K562 (cell line): Measurements from ENCODE around the gene NFATC2. TPM values are rescaled to one million over a fixed set of nuclear protein-coding genes. Genes with fewer than 3 reads are reported as not detected.

Experiments
- ATAC-seq: fragments of 200-7000 bp; cut with Tn5 transposase; 3 replicates; pipeline ENCODE4 v1.9.1; 2020; ENCODE audit warnings: moderate library complexity
- BruUV-seq: library from RNA; stranded (reverse); fragments of 400-500 nt; replicated peaks from 2 replicates; lab custom pipeline; 2021; lab: Mats Ljungman, UMichigan
- CTCF ChIA-PET: fragments of 300-600 bp; formaldehyde crosslinking; extraction: SDS; loops from one replicate; lab custom pipeline; 2021; ENCODE audit warnings: low intra/inter-chr PET ratio; lab: Yijun Ruan, JAX
- POLR2A ChIA-PET: fragments of 300-600, 350-650 bp; sonication (Branson Sonifier 250); formaldehyde crosslinking; extraction: SDS; loops from one replicate; lab custom pipeline; 2021; ENCODE audit warnings: antibody characterized with exemption, inconsistent platforms; lab: Yijun Ruan, JAX
- DNase-seq, 4 experiments: peaks; one replicate each; pipeline versions ENCODE4 v3.0.0 to v3.0.0-alpha.2; 2011 to 2018; ENCODE audit warnings: low spot score in 3 of 4, mixed read lengths in 3 of 4; ENCODE audit errors: extremely low read depth in 1 of 4
- FAIRE-seq: peaks from 2 replicates; lab custom pipeline; 2011; peaks lifted over from hg19 to GRCh38; lab: Jason Lieb, UNC
- H2AFZ ChIP-seq: 2 replicates; pipeline ENCODE4 v1.6.0; 2011; ENCODE audit warnings: low read depth, low read length, control low read depth, inconsistent platforms
- H3K27ac ChIP-seq: fragments of 200-600 bp; 3 replicates; pipeline ENCODE4 v1.8.0; 2011; ENCODE audit warnings: low read depth, mild to moderate bottlenecking, control low read depth, inconsistent platforms, low read length, moderate library complexity, mixed read lengths; ENCODE audit errors: extremely low read depth
- H3K27me3 ChIP-seq, 2 experiments: fragments of 300-600 bp in 1 of 2; 2 replicates in 1 of 2; 3 replicates in 1 of 2; pipeline versions ENCODE4 v1.6.0 to v1.8.0; 2011; ENCODE audit warnings: inconsistent platforms in 2 of 2, low read length in 2 of 2, mild to moderate bottlenecking in 1 of 2, mixed read lengths in 1 of 2, moderate library complexity in 1 of 2; ENCODE audit not compliant: control insufficient read depth in 2 of 2, insufficient read depth in 2 of 2
- H3K36me3 ChIP-seq: fragments of 300-600 bp; 3 replicates; pipeline ENCODE4 v1.8.0; 2011; ENCODE audit warnings: mild to moderate bottlenecking, low read length, inconsistent platforms; ENCODE audit not compliant: control insufficient read depth, insufficient read depth
- H3K4me1 ChIP-seq, 2 experiments: fragments of 200-600 bp in 1 of 2; replicated peaks in 1 of 2; 2 replicates in 1 of 2; 3 replicates in 1 of 2; pipeline versions ENCODE4 v1.5.1 to v1.8.0; 2011; ENCODE audit warnings: inconsistent platforms in 2 of 2, low read length in 2 of 2, mild to moderate bottlenecking in 1 of 2, mixed read lengths in 1 of 2, moderate library complexity in 1 of 2; ENCODE audit not compliant: control insufficient read depth in 2 of 2, insufficient read depth in 2 of 2
- H3K4me2 ChIP-seq: 2 replicates; pipeline ENCODE4 v1.6.1; 2011; ENCODE audit warnings: low read length, control low read depth, inconsistent platforms, mixed read lengths; ENCODE audit not compliant: insufficient read depth
- H3K4me3 ChIP-seq: fragments of 200-600 bp; sonication (generic), shearing (Covaris generic); 2 replicates; pipeline ENCODE4 v1.5.1; 2016; ENCODE audit warnings: control low read depth, inconsistent platforms
- H3K79me2 ChIP-seq: fragments of 200-600 bp; 3 replicates; pipeline ENCODE4 v1.8.0; 2011; ENCODE audit warnings: low read length, inconsistent platforms; ENCODE audit not compliant: control insufficient read depth, insufficient read depth
- H3K9ac ChIP-seq, 2 experiments: 2 replicates each; pipeline versions ENCODE4 v1.6.0 to v1.6.1; 2011; ENCODE audit warnings: low read depth in 2 of 2, low read length in 2 of 2, control low read depth in 1 of 2, inconsistent platforms in 1 of 2, mild to moderate bottlenecking in 1 of 2, mixed read lengths in 1 of 2; ENCODE audit not compliant: insufficient read depth in 1 of 2
- H3K9me1 ChIP-seq: one replicate; pipeline ENCODE4 v1.6.0; 2011; ENCODE audit warnings: inconsistent platforms, mild to moderate bottlenecking, low read length, moderate library complexity; ENCODE audit not compliant: control insufficient read depth, insufficient read depth
- H3K9me3 ChIP-seq: replicated peaks from 2 replicates; pipeline ENCODE4 v1.5.1; 2011; ENCODE audit warnings: low read depth, low read length, inconsistent platforms; ENCODE audit not compliant: control insufficient read depth, insufficient read depth
- H4K20me1 ChIP-seq: replicated peaks from 2 replicates; pipeline ENCODE4 v1.6.1; 2011; ENCODE audit warnings: low read length, inconsistent platforms, mixed read lengths; ENCODE audit not compliant: control insufficient read depth, insufficient read depth
- KHSRP ChIP-seq: fragments of 450-650 bp; IDR thresholded peaks from 2 replicates; pipeline ENCODE4 v1.6.1; 2017
- RBM17 ChIP-seq: fragments of 200-400 bp; formaldehyde crosslinking; IDR thresholded peaks from 2 replicates; pipeline ENCODE4 v1.6.1; 2017; ENCODE audit warnings: low read depth, mild to moderate bottlenecking, low read length, borderline replicate concordance
- SIX5 ChIP-seq, 2 experiments: IDR thresholded peaks; 2 replicates each; pipeline ENCODE4 v1.6.1; 2011; ENCODE audit warnings: low read length in 2 of 2, borderline replicate concordance in 1 of 2, low read depth in 1 of 2, mild to moderate bottlenecking in 1 of 2, moderate library complexity in 1 of 2; ENCODE audit not compliant: insufficient read depth in 1 of 2
- TEAD4 ChIP-seq, 2 experiments: sonication (generic) in 1 of 2; formaldehyde crosslinking in 1 of 2; IDR thresholded peaks; 2 replicates each; pipeline versions ENCODE4 v1.6.1 to v1.8.0; 2012 to 2022; ENCODE audit warnings: borderline replicate concordance in 1 of 2, inconsistent platforms in 1 of 2, low read length in 1 of 2, mild to moderate bottlenecking in 1 of 2, missing genetic modification reagents in 1 of 2
- ZNF3 ChIP-seq: fragments of 250-450 bp; sonication (Bioruptor Pico); IDR thresholded peaks from 2 replicates; pipeline ENCODE4 v1.5.0; 2021; ENCODE audit warnings: mild to moderate bottlenecking, moderate library complexity
- ZNF444 ChIP-seq: fragments of 250-450 bp; sonication (Bioruptor Pico); IDR thresholded peaks from 2 replicates; pipeline ENCODE4 v1.4.0; 2020; ENCODE audit warnings: mild to moderate bottlenecking, moderate library complexity
- ZNF551 ChIP-seq: fragments of 250-450 bp; sonication (Bioruptor Pico); IDR thresholded peaks from 2 replicates; pipeline ENCODE4 v1.5.0; 2021; ENCODE audit warnings: mild to moderate bottlenecking, moderate library complexity
- ZNF586 ChIP-seq: fragments of 450-650 bp; formaldehyde crosslinking; conservative IDR thresholded peaks from 2 replicates; pipeline ENCODE4 v1.4.0; 2020; ENCODE audit warnings: mild to moderate bottlenecking, moderate library complexity
- WGBS: fragments of 100-300 bp; shearing (Covaris generic); methylation state at CpG from one replicate; pipeline ENCODE4 v1.1.6; 2016; ENCODE audit warnings: low coverage, mixed read lengths; ENCODE audit not compliant: insufficient coverage; ENCODE audit errors: missing lambda C conversion rate; 5-methylcytosine and 5-hydroxymethylcytosine counted together
- in situ Hi-C: fragments of 300-500 bp; cut with MboI; formaldehyde crosslinking; loops from 4 replicates; pipeline ENCODE4 v1.15.0; 2018; ENCODE audit warnings: inconsistent platforms, mixed read lengths
- intact Hi-C: fragments of 100-400 bp; cut with micrococcal nuclease; formaldehyde crosslinking; loops from 2 replicates; pipeline ENCODE4 v1.14.2; 2022
- polyA plus RNA-seq, 8 experiments: library from polyadenylated mRNA; depleted of rRNA in 4 of 8; stranded (reverse) in 5 of 8; unstranded in 3 of 8; fragments of >200 nt; fragmentation: Nextera tagmentation in 2 of 8; fragmentation: Illumina TruSeq in 1 of 8; extraction: Ambion mirVana in 2 of 8; extraction: Trizol in 1 of 8; gene quantifications; 2 replicates each; pipeline versions ENCODE4 v1.2.1 to v1.2.3, GENCODE V29; 2011 to 2014; ENCODE audit warnings: inconsistent platforms in 1 of 8, missing spikeins in 1 of 8
- total RNA-seq, 7 experiments: library from RNA; depleted of rRNA in 6 of 7; stranded (reverse); fragments of >200 nt in 6 of 7; fragmentation: Illumina TruSeq in 2 of 7; extraction: Trizol in 2 of 7; gene quantifications; 2 replicates each; pipeline versions ENCODE4 v1.2.1 to v1.2.3, GENCODE V29; 2011 to 2021; ENCODE audit warnings: low replicate concordance in 1 of 7
- TF ChIP-seq, protein P1 (sequence below), 2 experiments: fragments of 450-650 bp in 1 of 2; sonication (generic) in 1 of 2; formaldehyde crosslinking; conservative IDR thresholded peaks; 2 replicates each; pipeline versions ENCODE4 v1.4.0 to v1.8.1; 2020 to 2022; ENCODE audit warnings: mild to moderate bottlenecking in 1 of 2, missing genetic modification reagents in 1 of 2

Gene NFATC2
- total and polyA plus RNA-seq, 9 of the 15 experiments (the other 6 are each of a cell fraction or from before 2014, with no cell fraction given): 1.9 to 11.2 (median 3.0) TPM

DNA sequence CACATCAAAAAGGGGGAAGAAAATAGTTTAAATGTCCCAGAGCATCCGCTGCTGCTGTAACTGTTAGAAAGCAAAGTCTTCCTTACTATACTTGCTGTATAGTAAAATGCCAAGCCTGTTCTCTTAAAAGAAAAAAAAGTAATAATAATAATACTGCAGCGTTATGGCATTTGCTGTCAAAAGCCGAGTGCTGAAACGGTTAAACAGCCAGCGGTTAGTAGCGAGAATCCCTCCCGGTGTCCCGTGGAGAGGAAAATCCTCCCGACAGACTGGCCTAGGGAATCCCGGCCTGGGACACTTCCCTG is 19.5 kb upstream of the NFATC2 start:
- POLR2A ChIA-PET: interaction anchor here (0.7 to 2.2 kb wide), 2 partner anchors 8 to 173 kb away, joined by 3 to 11 read pairs; no protein-coding TSS in a partner anchor
- 0 out of 2 replicates have a peak, but pooled peaks cover 2% of the 10 kb centered on the region for H3K9me3 ChIP-seq
- no peak for TF ChIP-seq ZNF586 (CRISPR knock-in tag)
- TF ChIP-seq SIX5 (IDR thresholded peaks at IDR 0.05; ENCODE audit: borderline replicate concordance in 1 of 2, insufficient read depth in 1 of 2, low read depth in 1 of 2, low read length in 2 of 2): no peak
- TF ChIP-seq ZNF3 (CRISPR knock-in tag): no peak
- TF ChIP-seq, protein P1, sequence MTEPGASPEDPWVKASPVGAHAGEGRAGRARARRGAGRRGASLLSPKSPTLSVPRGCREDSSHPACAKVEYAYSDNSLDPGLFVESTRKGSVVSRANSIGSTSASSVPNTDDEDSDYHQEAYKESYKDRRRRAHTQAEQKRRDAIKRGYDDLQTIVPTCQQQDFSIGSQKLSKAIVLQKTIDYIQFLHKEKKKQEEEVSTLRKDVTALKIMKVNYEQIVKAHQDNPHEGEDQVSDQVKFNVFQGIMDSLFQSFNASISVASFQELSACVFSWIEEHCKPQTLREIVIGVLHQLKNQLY (CRISPR knock-in tag; conservative IDR thresholded peaks at IDR 0.05): no peak
- TF ChIP-seq TEAD4 (IDR thresholded peaks at IDR 0.05; ENCODE audit: low read length): no peak
- no peak for TF ChIP-seq TEAD4 (CRISPR knock-in tag; IDR thresholded peaks at IDR 0.05; ENCODE audit: borderline replicate concordance)
- no peak for TF ChIP-seq RBM17
- TF ChIP-seq ZNF551: no peak
- no peak for TF ChIP-seq KHSRP
- no peak for TF ChIP-seq ZNF444 (CRISPR knock-in tag)
- H3K27ac ChIP-seq: no peak overlapping the region
- no peak for DNase-seq
- FAIRE-seq: no peak
- H3K9ac ChIP-seq: peak overlapping the region in 1 of 2 experiments; percentile 89; a peak in 1 of 4 replicates
- H3K79me2 ChIP-seq: no peaks in the 10 kb centered on the region
- WGBS: 8% methylated on average over 10 of the region's 10 CpGs
- H3K4me3 ChIP-seq: peak overlapping the region; percentile 15; the same call in 1 of the 2 replicates
- peaks cover 6% of the 10 kb centered on the region for H4K20me1 ChIP-seq
- no peak for ATAC-seq
- BruUV-seq: no TSS peak
- H3K4me1 ChIP-seq: peaks cover 27 to 31% of the 10 kb centered on the region in 2 experiments
- H2AFZ ChIP-seq: no peak overlapping the region
- no peaks in the 10 kb centered on the region for H3K9me1 ChIP-seq
- intact Hi-C loops (no loop called here), in situ Hi-C loops (no loop called here)
- peaks cover 20 to 25% of the 10 kb centered on the region in 2 experiments for H3K27me3 ChIP-seq
- H3K4me2 ChIP-seq: 0 out of 2 replicates have a peak overlapping the region, but pooled peaks have one; percentile 71
- no peaks in the 10 kb centered on the region for H3K36me3 ChIP-seq
- CTCF ChIA-PET: no interaction called here
